SK-N-SH treated with all-trans-retinoic acid at 6 μM for 48 hours (cell line): ENCODE measurements around the gene STK11IP.

Experiments
- ARNTL ChIP-seq: fragments of 450-650 bp; formaldehyde crosslinking; IDR thresholded peaks from 2 replicates; pipeline ENCODE4 v1.5.0; 2020; ENCODE audit warnings: low read depth, mild to moderate bottlenecking, moderate library complexity, borderline replicate concordance
- CSDC2 ChIP-seq: fragments of 250-450 bp; sonication (Bioruptor Pico); IDR thresholded peaks from 2 replicates; pipeline ENCODE4 v1.5.0; 2020; ENCODE audit warnings: mild to moderate bottlenecking, moderate library complexity
- ESRRG ChIP-seq: fragments of 250-450 bp; sonication (Bioruptor Pico); IDR thresholded peaks from 2 replicates; pipeline ENCODE4 v1.6.1; 2021; ENCODE audit warnings: mild to moderate bottlenecking
- GLIS3 ChIP-seq: fragments of 250-450 bp; sonication (Bioruptor Pico); IDR thresholded peaks from 2 replicates; pipeline ENCODE4 v1.5.0; 2020; ENCODE audit warnings: mild to moderate bottlenecking, moderate library complexity
- OSR1 ChIP-seq: fragments of 250-450 bp; sonication (Bioruptor Pico); IDR thresholded peaks from 2 replicates; pipeline ENCODE4 v1.8.0; 2022; ENCODE audit warnings: moderate library complexity, mild to moderate bottlenecking, inconsistent platforms
- SNAI2 ChIP-seq: fragments of 250-450 bp; sonication (Bioruptor Pico); IDR thresholded peaks from 2 replicates; pipeline ENCODE4 v1.5.0; 2020; ENCODE audit warnings: mild to moderate bottlenecking, moderate library complexity
- TCF4 ChIP-seq: fragments of 250-450 bp; sonication (Bioruptor Pico); IDR thresholded peaks from 2 replicates; pipeline ENCODE4 v1.8.0; 2021; ENCODE audit warnings: mild to moderate bottlenecking, moderate library complexity, borderline replicate concordance
- TOX ChIP-seq: fragments of 250-450 bp; sonication (Bioruptor Pico); IDR thresholded peaks from 2 replicates; pipeline ENCODE4 v1.8.0; 2021; ENCODE audit warnings: mild to moderate bottlenecking, moderate library complexity, borderline replicate concordance
- ZFP3 ChIP-seq: fragments of 250-450 bp; sonication (Bioruptor Pico); IDR thresholded peaks from 2 replicates; pipeline ENCODE4 v1.5.0; 2020; ENCODE audit warnings: mild to moderate bottlenecking, moderate library complexity
- ZNF70 ChIP-seq: fragments of 450-650 bp; formaldehyde crosslinking; IDR thresholded peaks from 2 replicates; pipeline ENCODE4 v1.5.0; 2020; ENCODE audit warnings: mild to moderate bottlenecking, moderate library complexity
- TF ChIP-seq, protein P1 (sequence below): fragments of 250-450 bp; sonication (Bioruptor Pico); IDR thresholded peaks from 2 replicates; pipeline ENCODE4 v1.8.0; 2020; ENCODE audit warnings: mild to moderate bottlenecking, moderate library complexity, borderline replicate concordance
- TF ChIP-seq, protein P2 (sequence below): fragments of 250-450 bp; sonication (Bioruptor Pico); IDR thresholded peaks from 2 replicates; pipeline ENCODE4 v1.5.0; 2020; ENCODE audit warnings: mild to moderate bottlenecking, moderate library complexity

DNA sequence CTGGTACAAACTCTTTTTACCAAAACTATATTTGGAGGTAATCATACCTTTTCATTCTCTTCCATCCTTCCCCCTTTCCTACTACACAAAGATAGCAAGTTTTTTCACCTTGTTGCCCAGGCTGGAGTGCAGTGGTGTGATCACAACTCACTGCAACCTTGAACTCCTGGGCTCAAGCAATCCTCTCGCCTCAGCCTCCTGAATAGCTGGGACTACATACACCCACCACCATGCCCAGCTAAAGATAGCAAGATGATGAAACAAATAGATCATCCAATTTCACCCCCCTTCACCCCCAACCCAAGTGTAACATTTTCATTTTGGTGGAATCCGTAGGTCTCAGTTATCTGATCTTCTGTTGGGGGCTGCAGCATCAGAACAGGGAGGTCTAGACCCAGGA lies 4.5 kb upstream of the STK11IP start:
- TF ChIP-seq CSDC2 (CRISPR knock-in tag) (no peak), ZNF70 (CRISPR knock-in tag) (no peak), ARNTL (CRISPR knock-in tag) (no peak), TCF4 (no peak), ZFP3 (no peak), OSR1 (CRISPR knock-in tag) (no peak), GLIS3 (no peak), ESRRG (CRISPR knock-in tag) (no peak), TOX (CRISPR knock-in tag) (no peak), SNAI2 (no peak)
- TF ChIP-seq, protein P1, sequence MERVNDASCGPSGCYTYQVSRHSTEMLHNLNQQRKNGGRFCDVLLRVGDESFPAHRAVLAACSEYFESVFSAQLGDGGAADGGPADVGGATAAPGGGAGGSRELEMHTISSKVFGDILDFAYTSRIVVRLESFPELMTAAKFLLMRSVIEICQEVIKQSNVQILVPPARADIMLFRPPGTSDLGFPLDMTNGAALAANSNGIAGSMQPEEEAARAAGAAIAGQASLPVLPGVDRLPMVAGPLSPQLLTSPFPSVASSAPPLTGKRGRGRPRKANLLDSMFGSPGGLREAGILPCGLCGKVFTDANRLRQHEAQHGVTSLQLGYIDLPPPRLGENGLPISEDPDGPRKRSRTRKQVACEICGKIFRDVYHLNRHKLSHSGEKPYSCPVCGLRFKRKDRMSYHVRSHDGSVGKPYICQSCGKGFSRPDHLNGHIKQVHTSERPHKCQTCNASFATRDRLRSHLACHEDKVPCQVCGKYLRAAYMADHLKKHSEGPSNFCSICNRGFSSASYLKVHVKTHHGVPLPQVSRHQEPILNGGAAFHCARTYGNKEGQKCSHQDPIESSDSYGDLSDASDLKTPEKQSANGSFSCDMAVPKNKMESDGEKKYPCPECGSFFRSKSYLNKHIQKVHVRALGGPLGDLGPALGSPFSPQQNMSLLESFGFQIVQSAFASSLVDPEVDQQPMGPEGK (CRISPR knock-in tag), result no peak
- TF ChIP-seq, protein P2, sequence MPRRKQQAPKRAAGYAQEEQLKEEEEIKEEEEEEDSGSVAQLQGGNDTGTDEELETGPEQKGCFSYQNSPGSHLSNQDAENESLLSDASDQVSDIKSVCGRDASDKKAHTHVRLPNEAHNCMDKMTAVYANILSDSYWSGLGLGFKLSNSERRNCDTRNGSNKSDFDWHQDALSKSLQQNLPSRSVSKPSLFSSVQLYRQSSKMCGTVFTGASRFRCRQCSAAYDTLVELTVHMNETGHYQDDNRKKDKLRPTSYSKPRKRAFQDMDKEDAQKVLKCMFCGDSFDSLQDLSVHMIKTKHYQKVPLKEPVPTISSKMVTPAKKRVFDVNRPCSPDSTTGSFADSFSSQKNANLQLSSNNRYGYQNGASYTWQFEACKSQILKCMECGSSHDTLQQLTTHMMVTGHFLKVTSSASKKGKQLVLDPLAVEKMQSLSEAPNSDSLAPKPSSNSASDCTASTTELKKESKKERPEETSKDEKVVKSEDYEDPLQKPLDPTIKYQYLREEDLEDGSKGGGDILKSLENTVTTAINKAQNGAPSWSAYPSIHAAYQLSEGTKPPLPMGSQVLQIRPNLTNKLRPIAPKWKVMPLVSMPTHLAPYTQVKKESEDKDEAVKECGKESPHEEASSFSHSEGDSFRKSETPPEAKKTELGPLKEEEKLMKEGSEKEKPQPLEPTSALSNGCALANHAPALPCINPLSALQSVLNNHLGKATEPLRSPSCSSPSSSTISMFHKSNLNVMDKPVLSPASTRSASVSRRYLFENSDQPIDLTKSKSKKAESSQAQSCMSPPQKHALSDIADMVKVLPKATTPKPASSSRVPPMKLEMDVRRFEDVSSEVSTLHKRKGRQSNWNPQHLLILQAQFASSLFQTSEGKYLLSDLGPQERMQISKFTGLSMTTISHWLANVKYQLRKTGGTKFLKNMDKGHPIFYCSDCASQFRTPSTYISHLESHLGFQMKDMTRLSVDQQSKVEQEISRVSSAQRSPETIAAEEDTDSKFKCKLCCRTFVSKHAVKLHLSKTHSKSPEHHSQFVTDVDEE (CRISPR knock-in tag), result no peak
